K562 (cell line): ENCODE data around the gene AQP1. TPM values are rescaled to one million over a fixed set of nuclear protein-coding genes. Genes with fewer than 3 reads are reported as not detected.

Experiments used
- ATAC-seq: fragments of 200-7000 bp; cut with Tn5 transposase; 3 replicates; pipeline ENCODE4 v1.9.1; 2020; ENCODE audit warnings: moderate library complexity
- BruUV-seq: library from RNA; stranded (reverse); fragments of 400-500 nt; replicated peaks from 2 replicates; lab custom pipeline; 2021; lab: Mats Ljungman, UMichigan
- CTCF ChIA-PET: fragments of 300-600 bp; formaldehyde crosslinking; extraction: SDS; loops from one replicate; lab custom pipeline; 2021; ENCODE audit warnings: low intra/inter-chr PET ratio; lab: Yijun Ruan, JAX
- POLR2A ChIA-PET: fragments of 300-600, 350-650 bp; sonication (Branson Sonifier 250); formaldehyde crosslinking; extraction: SDS; loops from one replicate; lab custom pipeline; 2021; ENCODE audit warnings: antibody characterized with exemption, inconsistent platforms; lab: Yijun Ruan, JAX
- DNase-seq, 4 experiments: peaks; one replicate each; pipeline versions ENCODE4 v3.0.0 to v3.0.0-alpha.2; 2011 to 2018; ENCODE audit warnings: low spot score in 3 of 4, mixed read lengths in 3 of 4; ENCODE audit errors: extremely low read depth in 1 of 4
- FAIRE-seq: peaks from 2 replicates; lab custom pipeline; 2011; peaks lifted over from hg19 to GRCh38; lab: Jason Lieb, UNC
- H2AFZ ChIP-seq: 2 replicates; pipeline ENCODE4 v1.6.0; 2011; ENCODE audit warnings: low read depth, low read length, control low read depth, inconsistent platforms
- H3K27ac ChIP-seq: fragments of 200-600 bp; 3 replicates; pipeline ENCODE4 v1.8.0; 2011; ENCODE audit warnings: low read depth, mild to moderate bottlenecking, control low read depth, inconsistent platforms, low read length, moderate library complexity, mixed read lengths; ENCODE audit errors: extremely low read depth
- H3K27me3 ChIP-seq, 2 experiments: fragments of 300-600 bp in 1 of 2; 2 replicates in 1 of 2; 3 replicates in 1 of 2; pipeline versions ENCODE4 v1.6.0 to v1.8.0; 2011; ENCODE audit warnings: inconsistent platforms in 2 of 2, low read length in 2 of 2, mild to moderate bottlenecking in 1 of 2, mixed read lengths in 1 of 2, moderate library complexity in 1 of 2; ENCODE audit not compliant: control insufficient read depth in 2 of 2, insufficient read depth in 2 of 2
- H3K36me3 ChIP-seq: fragments of 300-600 bp; 3 replicates; pipeline ENCODE4 v1.8.0; 2011; ENCODE audit warnings: mild to moderate bottlenecking, low read length, inconsistent platforms; ENCODE audit not compliant: control insufficient read depth, insufficient read depth
- H3K4me1 ChIP-seq, 2 experiments: fragments of 200-600 bp in 1 of 2; replicated peaks in 1 of 2; 2 replicates in 1 of 2; 3 replicates in 1 of 2; pipeline versions ENCODE4 v1.5.1 to v1.8.0; 2011; ENCODE audit warnings: inconsistent platforms in 2 of 2, low read length in 2 of 2, mild to moderate bottlenecking in 1 of 2, mixed read lengths in 1 of 2, moderate library complexity in 1 of 2; ENCODE audit not compliant: control insufficient read depth in 2 of 2, insufficient read depth in 2 of 2
- H3K4me2 ChIP-seq: 2 replicates; pipeline ENCODE4 v1.6.1; 2011; ENCODE audit warnings: low read length, control low read depth, inconsistent platforms, mixed read lengths; ENCODE audit not compliant: insufficient read depth
- H3K4me3 ChIP-seq: fragments of 200-600 bp; sonication (generic), shearing (Covaris generic); 2 replicates; pipeline ENCODE4 v1.5.1; 2016; ENCODE audit warnings: control low read depth, inconsistent platforms
- H3K79me2 ChIP-seq: fragments of 200-600 bp; 3 replicates; pipeline ENCODE4 v1.8.0; 2011; ENCODE audit warnings: low read length, inconsistent platforms; ENCODE audit not compliant: control insufficient read depth, insufficient read depth
- H3K9ac ChIP-seq, 2 experiments: 2 replicates each; pipeline versions ENCODE4 v1.6.0 to v1.6.1; 2011; ENCODE audit warnings: low read depth in 2 of 2, low read length in 2 of 2, control low read depth in 1 of 2, inconsistent platforms in 1 of 2, mild to moderate bottlenecking in 1 of 2, mixed read lengths in 1 of 2; ENCODE audit not compliant: insufficient read depth in 1 of 2
- H3K9me1 ChIP-seq: one replicate; pipeline ENCODE4 v1.6.0; 2011; ENCODE audit warnings: inconsistent platforms, mild to moderate bottlenecking, low read length, moderate library complexity; ENCODE audit not compliant: control insufficient read depth, insufficient read depth
- H3K9me3 ChIP-seq: replicated peaks from 2 replicates; pipeline ENCODE4 v1.5.1; 2011; ENCODE audit warnings: low read depth, low read length, inconsistent platforms; ENCODE audit not compliant: control insufficient read depth, insufficient read depth
- H4K20me1 ChIP-seq: replicated peaks from 2 replicates; pipeline ENCODE4 v1.6.1; 2011; ENCODE audit warnings: low read length, inconsistent platforms, mixed read lengths; ENCODE audit not compliant: control insufficient read depth, insufficient read depth
- CREM ChIP-seq: IDR thresholded peaks from 2 replicates; pipeline ENCODE4 v1.6.1; 2014; ENCODE audit warnings: antibody characterized with exemption, low read depth
- ETS1 ChIP-seq: conservative IDR thresholded peaks from 2 replicates; pipeline ENCODE4 v1.6.1; 2011; ENCODE audit warnings: low read depth, mild to moderate bottlenecking, low read length; ENCODE audit not compliant: control insufficient read depth
- LEF1 ChIP-seq: fragments of 450-650 bp; IDR thresholded peaks from 2 replicates; pipeline ENCODE4 v1.6.1; 2016; ENCODE audit warnings: mild to moderate bottlenecking
- MAX ChIP-seq: sonication (generic); formaldehyde crosslinking; IDR thresholded peaks from 2 replicates; pipeline ENCODE4 v1.9.0; 2022; ENCODE audit warnings: mild to moderate bottlenecking, missing genetic modification reagents
- MITF ChIP-seq: IDR thresholded peaks from 2 replicates; pipeline ENCODE4 v1.6.1; 2014; ENCODE audit warnings: antibody characterized with exemption
- NELFE ChIP-seq: IDR thresholded peaks from 2 replicates; pipeline ENCODE4 v1.6.1; 2011; ENCODE audit warnings: mild to moderate bottlenecking; ENCODE audit not compliant: insufficient read depth, insufficient read length
- NFE2L1 ChIP-seq: fragments of 450-650 bp; IDR thresholded peaks from 2 replicates; pipeline ENCODE4 v1.6.1; 2016; ENCODE audit warnings: missing genetic modification characterization, low read depth, mild to moderate bottlenecking, missing compliant biosample characterization, moderate library complexity, borderline replicate concordance
- NFRKB ChIP-seq: fragments of 450-650 bp; IDR thresholded peaks from 2 replicates; pipeline ENCODE4 v1.6.1; 2016; ENCODE audit warnings: low read depth
- NR3C1 ChIP-seq: sonication (generic); formaldehyde crosslinking; IDR thresholded peaks from 2 replicates; pipeline ENCODE4 v1.8.1; 2022; ENCODE audit warnings: missing genetic modification reagents
- POU5F1 ChIP-seq: fragments of 150-350 bp; IDR thresholded peaks from 2 replicates; pipeline ENCODE4 v1.6.1; 2014; ENCODE audit warnings: borderline replicate concordance, low read length, low read depth, mild to moderate bottlenecking; ENCODE audit not compliant: partially characterized antibody
- SMARCB1 ChIP-seq: IDR thresholded peaks from 2 replicates; pipeline ENCODE4 v1.6.1; 2011; ENCODE audit warnings: improper control_type of control experiment, low read depth; ENCODE audit not compliant: insufficient read length
- SMARCC2 ChIP-seq: fragments of 450-650 bp; IDR thresholded peaks from 2 replicates; pipeline ENCODE4 v1.6.1; 2017; ENCODE audit warnings: antibody characterized with exemption, moderate library complexity, mild to moderate bottlenecking, low read depth
- ZBTB1 ChIP-seq: sonication (generic); formaldehyde crosslinking; IDR thresholded peaks from 2 replicates; pipeline ENCODE4 v1.8.1; 2023; ENCODE audit warnings: missing genetic modification reagents, low read depth, mild to moderate bottlenecking, borderline replicate concordance
- ZNF165 ChIP-seq: fragments of 250-450 bp; sonication (Bioruptor Pico); IDR thresholded peaks from 2 replicates; pipeline ENCODE4 v1.4.0; 2020; ENCODE audit warnings: borderline replicate concordance
- ZNF511 ChIP-seq: sonication (generic); formaldehyde crosslinking; IDR thresholded peaks from 2 replicates; pipeline ENCODE4 v1.8.0; 2022; ENCODE audit warnings: mild to moderate bottlenecking, missing genetic modification reagents
- WGBS: fragments of 100-300 bp; shearing (Covaris generic); methylation state at CpG from one replicate; pipeline ENCODE4 v1.1.6; 2016; ENCODE audit warnings: low coverage, mixed read lengths; ENCODE audit not compliant: insufficient coverage; ENCODE audit errors: missing lambda C conversion rate; 5-methylcytosine and 5-hydroxymethylcytosine counted together
- in situ Hi-C: fragments of 300-500 bp; cut with MboI; formaldehyde crosslinking; loops from 4 replicates; pipeline ENCODE4 v1.15.0; 2018; ENCODE audit warnings: inconsistent platforms, mixed read lengths
- intact Hi-C: fragments of 100-400 bp; cut with micrococcal nuclease; formaldehyde crosslinking; loops from 2 replicates; pipeline ENCODE4 v1.14.2; 2022
- polyA plus RNA-seq, 8 experiments: library from polyadenylated mRNA; depleted of rRNA in 4 of 8; stranded (reverse) in 5 of 8; unstranded in 3 of 8; fragments of >200 nt; fragmentation: Nextera tagmentation in 2 of 8; fragmentation: Illumina TruSeq in 1 of 8; extraction: Ambion mirVana in 2 of 8; extraction: Trizol in 1 of 8; gene quantifications; 2 replicates each; pipeline versions ENCODE4 v1.2.1 to v1.2.3, GENCODE V29; 2011 to 2014; ENCODE audit warnings: inconsistent platforms in 1 of 8, missing spikeins in 1 of 8
- total RNA-seq, 7 experiments: library from RNA; depleted of rRNA in 6 of 7; stranded (reverse); fragments of >200 nt in 6 of 7; fragmentation: Illumina TruSeq in 2 of 7; extraction: Trizol in 2 of 7; gene quantifications; 2 replicates each; pipeline versions ENCODE4 v1.2.1 to v1.2.3, GENCODE V29; 2011 to 2021; ENCODE audit warnings: low replicate concordance in 1 of 7

AQP1 gene
- total and polyA plus RNA-seq, 9 of the 15 experiments (the other 6 are each of a cell fraction or from before 2014, with no cell fraction given) = 0.18 to 12.6 (median 4.1) TPM

GRCh38 chr7:30912986-30913811 is 1.5 kb downstream of the AQP1 start (continued):
- 0 out of 2 replicates have a peak, but pooled peaks have one; percentile 27 for TF ChIP-seq ZBTB1
- TF ChIP-seq, all 486 proteins: peak for 7

- ChIA-PET POLR2A (interaction anchor here (0.6 to 1.4 kb wide), 2 partner anchors 15 to 44 kb away, joined by 3 read pairs; no protein-coding TSS in a partner anchor), CTCF (no interaction called here)
- H3K9me3 ChIP-seq = no peaks in the 10 kb centered on the region
- no peak overlapping the region for H3K4me3 ChIP-seq
- H3K36me3 ChIP-seq = no peaks in the 10 kb centered on the region
- peak; percentile 71 for ATAC-seq
- 0 out of 2 replicates have a peak overlapping the region, but pooled peaks have one; percentile 42 for H2AFZ ChIP-seq
- BruUV-seq = no TSS peak
- intact Hi-C loops = loop anchor here (2.0 kb wide), 1 partner anchor 17 kb away; no protein-coding TSS in a partner anchor
- H3K27ac ChIP-seq = peak overlapping the region; percentile 82
- H3K27me3 ChIP-seq = no peaks in the 10 kb centered on the region
- FAIRE-seq = peak; percentile 92
- H3K4me2 ChIP-seq = peak overlapping the region; percentile 70
- H4K20me1 ChIP-seq = no peaks in the 10 kb centered on the region
- peak overlapping the region; percentile 56 to 87; a peak in 3 of 4 replicates for H3K9ac ChIP-seq
- WGBS = 39% methylated on average over 11 of the region's 16 CpGs
- peak; percentile 53 to 79 (median 64) for DNase-seq
- H3K4me1 ChIP-seq = peaks cover 66 to 87% of the 10 kb centered on the region in 2 experiments
- in situ Hi-C loops = no loop called here
- H3K79me2 ChIP-seq = no peaks in the 10 kb centered on the region; the same call in 2 of the 3 replicates
- H3K9me1 ChIP-seq = no peaks in the 10 kb centered on the region
- TF ChIP-seq NFE2L1 = no peak
- TF ChIP-seq SMARCC2 = no peak
- TF ChIP-seq NR3C1 (CRISPR knock-in tag) = no peak
- TF ChIP-seq ZNF511 (CRISPR knock-in tag) = no peak
- TF ChIP-seq SMARCB1 = no peak
- TF ChIP-seq POU5F1 = no peak
- TF ChIP-seq ZNF165 (CRISPR knock-in tag) = 0 out of 2 replicates have a peak, but pooled peaks have one; percentile 36
- TF ChIP-seq MAX (CRISPR knock-in tag) = 0 out of 2 replicates have a peak, but pooled peaks have one; percentile 19
- TF ChIP-seq NELFE = no peak
- TF ChIP-seq ETS1 = no peak
- no peak for TF ChIP-seq NFRKB
- 0 out of 2 replicates have a peak, but pooled peaks have one; percentile 29 for TF ChIP-seq MITF
- peak; percentile 31; the same call in 1 of the 2 replicates for TF ChIP-seq CREM
- TF ChIP-seq LEF1 = no peak
These were observed 2.3 kb downstream of the AQP1 start for GRCh38 chr7:30913821-30914515.
